ENCODE measurements around the gene CFAP46. TPM values are rescaled to one million over a fixed set of nuclear protein-coding genes. Genes with fewer than 3 reads are reported as not detected.

CFAP46 gene
- total and polyA plus RNA-seq, 10 donors = 0.03 to 1.1 (median 0.12) TPM; not detected in 2

DNA sequence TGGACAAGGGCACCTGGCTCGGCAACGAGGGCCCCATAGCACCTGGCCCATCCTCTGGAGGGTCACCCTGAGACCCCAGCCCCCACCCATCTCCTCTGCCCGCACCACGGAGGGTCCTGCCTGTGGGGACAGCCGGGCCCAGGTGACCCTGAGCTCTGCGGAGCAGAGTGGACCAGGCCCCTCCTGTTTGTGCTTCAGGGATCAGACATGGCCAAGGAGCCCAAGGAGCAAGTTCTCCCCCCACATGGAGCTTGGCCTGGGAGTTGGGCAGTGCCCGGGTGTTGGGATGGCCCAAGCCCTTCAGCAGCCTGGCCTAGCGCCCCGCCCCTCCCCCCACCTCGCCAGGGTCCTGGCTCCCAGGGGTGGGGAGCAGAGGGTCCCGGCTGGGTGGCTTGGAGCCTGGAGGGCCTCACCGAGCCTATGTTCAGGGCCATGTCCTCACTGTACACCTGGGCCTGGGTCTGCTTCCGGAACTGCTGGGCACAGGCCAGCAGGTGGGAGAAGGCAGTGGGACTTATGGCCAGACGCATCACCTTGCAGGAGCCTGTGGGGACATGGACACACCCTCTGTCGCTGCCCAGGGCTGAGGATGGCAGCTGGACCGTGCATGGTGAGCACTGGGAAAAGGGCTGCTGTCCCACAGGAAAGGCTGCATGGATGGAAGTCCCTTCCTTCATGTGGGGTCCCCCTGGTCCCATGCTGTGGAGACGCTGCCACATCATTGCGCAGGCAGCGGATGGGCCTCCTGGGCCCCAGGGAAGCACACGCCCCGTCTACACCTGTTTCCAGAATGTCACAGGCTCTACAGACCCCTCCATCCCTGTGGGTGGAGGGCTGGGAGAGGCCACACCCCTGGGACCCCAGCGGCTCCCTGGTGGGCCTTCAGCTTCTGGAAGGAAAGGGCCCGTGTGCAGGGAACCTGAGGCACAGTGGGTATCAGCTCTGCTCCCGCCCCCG is 107.2 kb downstream of the CFAP46 start:
- TF ChIP-seq POLR2A (IDR thresholded peaks at IDR 0.05) (no peak), POLR2AphosphoS5 (IDR thresholded peaks at IDR 0.05) (no peak)
- TF ChIP-seq, protein P1, sequence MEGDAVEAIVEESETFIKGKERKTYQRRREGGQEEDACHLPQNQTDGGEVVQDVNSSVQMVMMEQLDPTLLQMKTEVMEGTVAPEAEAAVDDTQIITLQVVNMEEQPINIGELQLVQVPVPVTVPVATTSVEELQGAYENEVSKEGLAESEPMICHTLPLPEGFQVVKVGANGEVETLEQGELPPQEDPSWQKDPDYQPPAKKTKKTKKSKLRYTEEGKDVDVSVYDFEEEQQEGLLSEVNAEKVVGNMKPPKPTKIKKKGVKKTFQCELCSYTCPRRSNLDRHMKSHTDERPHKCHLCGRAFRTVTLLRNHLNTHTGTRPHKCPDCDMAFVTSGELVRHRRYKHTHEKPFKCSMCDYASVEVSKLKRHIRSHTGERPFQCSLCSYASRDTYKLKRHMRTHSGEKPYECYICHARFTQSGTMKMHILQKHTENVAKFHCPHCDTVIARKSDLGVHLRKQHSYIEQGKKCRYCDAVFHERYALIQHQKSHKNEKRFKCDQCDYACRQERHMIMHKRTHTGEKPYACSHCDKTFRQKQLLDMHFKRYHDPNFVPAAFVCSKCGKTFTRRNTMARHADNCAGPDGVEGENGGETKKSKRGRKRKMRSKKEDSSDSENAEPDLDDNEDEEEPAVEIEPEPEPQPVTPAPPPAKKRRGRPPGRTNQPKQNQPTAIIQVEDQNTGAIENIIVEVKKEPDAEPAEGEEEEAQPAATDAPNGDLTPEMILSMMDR (IDR thresholded peaks at IDR 0.05 in 8 of 11, conservative IDR thresholded peaks at IDR 0.05 in 3 of 11) = no peak
- WGBS, 5 donors = 77 to 89% (median 86%) methylated on average over 5 to 25 of the region's 25 CpGs
- peaks cover 3 to 12% (median 9%) of the 10 kb centered on the region in 6 donors for H3K4me1 ChIP-seq
- H3K9me3 ChIP-seq = no peaks in the 10 kb centered on the region
- H3K27ac ChIP-seq = no peak overlapping the region
- no peaks in the 10 kb centered on the region for H3K36me3 ChIP-seq
- H3K27me3 ChIP-seq (replicated peaks in 1 of 7) = peaks cover 0 to 60% (median 36%) of the 10 kb centered on the region in 7 donors
- DNase-seq = peak; percentile 66
- no peak overlapping the region for H3K4me3 ChIP-seq
- intact Hi-C loops (cut with DNase I; ENCODE audit: low total_unique reads) = no loop called here

DNA sequence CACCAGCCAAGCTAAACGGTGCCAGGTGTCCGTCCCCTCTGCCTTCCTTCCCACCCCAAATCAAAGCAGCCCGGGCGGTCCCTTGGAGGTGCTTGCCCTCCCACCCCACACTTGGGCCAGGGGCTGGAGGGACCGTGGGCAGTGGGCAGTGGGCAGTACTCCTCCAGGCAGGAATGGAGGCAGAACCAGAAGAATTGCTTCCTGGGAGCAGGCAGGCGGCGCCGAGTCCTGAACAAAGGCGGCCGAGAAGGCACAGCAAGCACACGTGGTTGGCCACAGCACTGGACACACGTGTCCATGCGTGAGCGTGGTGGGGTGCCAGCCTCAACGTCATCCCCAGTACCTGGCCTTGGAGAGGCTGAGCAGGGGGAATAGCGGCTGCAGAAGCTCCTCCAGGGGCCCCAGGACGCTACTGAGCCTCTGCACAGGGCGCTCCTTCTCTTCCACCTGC is 108.0 kb downstream of the CFAP46 start:
- TF ChIP-seq POLR2AphosphoS5 (IDR thresholded peaks at IDR 0.05) = no peak
- TF ChIP-seq, protein P1 (IDR thresholded peaks at IDR 0.05 in 8 of 11, conservative IDR thresholded peaks at IDR 0.05 in 3 of 11) = no peak
- TF ChIP-seq POLR2A (IDR thresholded peaks at IDR 0.05) = no peak
- intact Hi-C loops (cut with DNase I; ENCODE audit: low total_unique reads) = no loop called here
- peak; percentile 69 for DNase-seq

DNA sequence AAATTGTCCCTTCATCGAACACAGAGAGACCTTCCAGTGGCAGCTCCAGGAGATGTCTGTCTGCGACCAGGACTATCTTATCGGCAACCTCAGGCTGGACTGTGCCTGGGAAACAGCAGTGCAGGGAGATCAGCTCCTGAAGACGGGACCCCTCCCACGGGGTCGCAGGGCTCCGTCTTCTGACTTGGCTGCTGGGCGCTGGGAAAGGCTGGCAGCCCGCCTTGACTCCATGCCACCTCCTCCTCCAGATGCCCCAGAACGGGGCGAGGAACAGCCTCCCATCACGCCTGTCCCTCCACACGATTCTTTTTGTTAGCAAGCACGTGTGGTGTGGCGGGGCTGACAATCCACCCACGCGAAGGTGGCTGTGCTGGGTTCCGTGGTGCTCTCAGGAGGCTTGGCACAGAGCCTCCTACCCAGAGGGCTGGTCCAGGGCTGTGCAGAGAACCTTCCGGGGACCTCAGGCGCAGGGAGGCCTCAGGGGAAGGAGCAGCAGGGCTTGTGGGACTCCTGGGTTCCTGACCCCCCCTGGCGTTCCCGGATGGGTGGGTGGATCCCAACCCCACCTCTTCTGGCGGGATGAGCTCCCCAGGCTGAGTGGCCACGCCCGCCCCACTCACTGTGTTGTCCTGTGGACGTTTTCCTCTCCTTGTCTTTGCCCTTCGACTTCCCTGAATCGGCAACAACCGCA is 108.8 kb downstream of the CFAP46 start:
- intact Hi-C loops (cut with DNase I; ENCODE audit: low total_unique reads) = no loop called here
- DNase-seq = peak; percentile 61
- TF ChIP-seq, protein P1 (IDR thresholded peaks at IDR 0.05 in 8 of 11, conservative IDR thresholded peaks at IDR 0.05 in 3 of 11) = no peak
- no peak for TF ChIP-seq POLR2A (IDR thresholded peaks at IDR 0.05)
- no peak for TF ChIP-seq POLR2AphosphoS5 (IDR thresholded peaks at IDR 0.05)
- 74 to 82% (median 80%) methylated on average over 29 of the region's 29 CpGs for WGBS, 5 donors
- Histone ChIP-seq H3K27me3 (replicated peaks in 1 of 7) (peaks cover 0 to 53% (median 36%) of the 10 kb centered on the region in 7 donors), H3K36me3 (no peaks in the 10 kb centered on the region), H3K9me3 (no peaks in the 10 kb centered on the region), H3K27ac (no peak overlapping the region), H3K4me1 (peaks cover 3 to 12% (median 9%) of the 10 kb centered on the region in 6 donors), H3K4me3 (no peak overlapping the region)

More for the DNA sequence above, 108.0 kb downstream of the CFAP46 start:
- Histone ChIP-seq H3K27me3 (replicated peaks in 1 of 7) (peaks cover 0 to 59% (median 36%) of the 10 kb centered on the region in 7 donors), H3K4me3 (no peak overlapping the region), H3K27ac (no peak overlapping the region), H3K4me1 (peaks cover 3 to 12% (median 9%) of the 10 kb centered on the region in 6 donors), H3K9me3 (no peaks in the 10 kb centered on the region), H3K36me3 (no peaks in the 10 kb centered on the region)
- 77 to 92% (median 89%) methylated on average over 5 to 18 of the region's 18 CpGs for WGBS, 5 donors

Measured in spleen (tissue), 11 donors.